ENCODE results near the gene ARFGEF2.
"Not testable (repeated sequence)": the region's sequence is repeated elsewhere in the genome, so short reads cannot be mapped to it uniquely, and the experiment has no call there.

The ARFGEF2 gene

GRCh38 chr20:48921168-48921882 lies at the start of gene ARFGEF2:
Gene ARFGEF2 (plus strand): TSS chr20:48921711. CDS start chr20:48921890, 179 bp downstream.
- DNase-seq (ENCODE audit: low read depth) = peak; percentile 90

DNA sequence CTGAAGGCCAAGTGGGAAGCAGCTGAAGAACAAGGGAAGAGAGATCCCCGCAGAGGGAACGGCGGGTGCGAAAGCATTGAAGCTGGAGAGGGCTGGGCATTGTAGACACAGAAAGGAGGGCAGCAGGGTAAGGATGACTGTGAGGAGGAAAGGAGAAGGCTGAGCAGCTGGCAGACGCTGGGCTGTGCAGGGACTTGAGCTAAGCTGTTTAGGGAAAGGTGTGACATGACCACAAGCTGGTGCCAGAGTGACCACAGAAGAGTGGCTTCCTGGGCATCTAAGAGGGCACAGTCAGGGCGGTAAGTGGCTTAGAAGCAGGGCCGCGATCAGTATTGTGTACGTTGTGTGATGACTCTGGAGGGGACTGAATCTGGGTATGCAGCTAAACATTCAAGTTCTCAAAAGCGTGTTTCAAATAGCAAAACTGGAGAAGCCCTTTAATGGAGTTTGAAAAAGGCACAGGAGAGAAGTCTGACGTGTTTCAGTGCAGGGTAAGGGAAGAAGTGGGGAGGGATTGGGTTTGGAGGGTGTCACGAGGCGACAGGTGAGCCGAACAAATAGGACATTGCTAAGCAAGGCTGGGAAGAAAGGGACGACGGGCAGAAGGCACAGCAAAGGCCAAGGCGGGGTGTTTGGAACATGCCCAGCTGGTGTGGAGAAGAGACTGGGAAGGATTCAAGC lies 46.1 kb upstream of the ARFGEF2 start:
- DNase-seq (ENCODE audit: low read depth) = no peak

GRCh38 chr20:48875914-48876240 lies 45.6 kb upstream of the ARFGEF2 start:
- DNase-seq (ENCODE audit: low read depth) = no peak

- no peak for DNase-seq (ENCODE audit: low read depth)
Measured at GRCh38 chr20:48877304-48877703, 44.2 kb upstream of the ARFGEF2 start.

DNA sequence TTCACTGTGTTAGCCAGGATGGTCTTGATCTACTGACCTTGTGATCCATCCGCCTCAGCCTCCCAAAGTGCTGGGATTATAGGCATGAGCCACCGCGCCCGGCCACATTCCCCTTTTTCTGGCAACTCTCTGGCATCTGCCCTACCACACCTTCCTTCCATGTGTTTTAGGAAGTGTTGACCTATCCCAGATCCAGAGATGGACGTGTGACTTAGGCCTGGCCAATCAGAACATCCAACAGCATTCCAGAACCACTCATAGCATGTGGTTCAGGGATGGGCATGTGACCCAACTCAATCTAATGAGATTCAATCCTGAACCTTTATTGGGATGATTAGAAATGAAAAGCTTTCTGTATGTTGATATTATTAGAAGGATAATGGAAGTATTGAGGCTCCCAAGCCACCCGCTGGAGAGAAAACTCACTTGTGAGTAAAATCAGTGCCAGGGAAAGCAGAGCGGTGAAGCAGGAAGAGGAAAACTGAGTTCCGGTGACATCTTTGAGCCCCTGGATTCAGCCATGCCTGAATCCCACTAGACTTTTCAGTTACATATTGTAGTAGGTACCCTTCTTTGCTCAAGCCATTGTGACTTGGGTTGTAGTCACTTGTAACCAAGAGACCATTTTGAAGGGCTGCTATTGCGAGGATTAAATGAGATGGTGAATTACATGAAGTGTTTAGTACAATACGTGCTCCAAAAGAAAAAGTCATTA lies 42.8 kb upstream of the ARFGEF2 start:
- DNase-seq (ENCODE audit: low read depth) = no peak

DNA sequence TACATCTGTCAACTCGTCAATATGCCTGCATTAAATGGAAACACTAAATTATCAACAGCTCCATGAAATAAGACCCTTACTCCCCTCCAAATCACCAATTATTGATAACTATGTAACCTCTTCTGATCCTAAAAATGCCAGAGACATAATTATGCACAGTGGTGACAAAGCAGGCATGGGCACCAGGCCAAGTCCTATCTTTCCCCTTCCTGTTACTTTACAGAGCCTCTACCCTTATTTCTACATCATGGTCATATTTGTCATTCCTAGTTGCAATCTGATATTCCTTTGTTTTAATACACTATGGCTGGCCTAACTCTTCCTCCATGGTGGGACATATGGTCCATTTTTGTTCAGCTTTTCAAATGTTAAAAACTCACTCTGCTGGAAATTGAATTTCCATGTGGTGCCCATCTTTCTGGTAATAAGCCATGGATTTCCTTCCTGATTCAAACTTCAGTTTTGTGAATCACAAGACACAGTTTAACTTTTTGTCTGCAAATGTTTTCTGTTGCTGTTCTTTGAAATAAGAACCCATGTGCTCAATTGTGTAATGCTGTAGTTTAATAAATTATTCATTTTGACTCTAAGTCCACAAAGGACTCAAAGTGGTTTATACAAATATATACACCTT lies 41.8 kb upstream of the ARFGEF2 start:
- no peak for DNase-seq (ENCODE audit: low read depth)

DNA sequence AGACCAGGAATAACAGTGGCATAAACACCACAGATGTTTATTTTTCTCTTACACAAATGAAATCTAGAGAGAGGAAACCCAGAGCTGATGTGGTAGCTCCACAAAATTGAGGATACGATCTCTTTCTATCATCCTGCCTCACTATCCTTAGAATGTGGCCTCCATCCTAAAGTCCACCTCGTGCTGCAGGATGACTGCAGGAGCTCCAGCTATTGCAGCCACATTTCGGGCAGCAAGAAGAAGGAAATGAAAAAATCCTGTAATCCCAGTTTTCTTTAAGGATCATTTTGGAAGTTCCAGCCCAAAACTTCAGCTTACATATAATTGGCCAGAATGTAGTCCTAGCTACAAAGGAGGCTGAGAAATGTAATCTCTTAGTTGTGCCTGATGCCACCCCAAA lies 41.2 kb upstream of the ARFGEF2 start:
- DNase-seq (ENCODE audit: low read depth) = no peak

DNA sequence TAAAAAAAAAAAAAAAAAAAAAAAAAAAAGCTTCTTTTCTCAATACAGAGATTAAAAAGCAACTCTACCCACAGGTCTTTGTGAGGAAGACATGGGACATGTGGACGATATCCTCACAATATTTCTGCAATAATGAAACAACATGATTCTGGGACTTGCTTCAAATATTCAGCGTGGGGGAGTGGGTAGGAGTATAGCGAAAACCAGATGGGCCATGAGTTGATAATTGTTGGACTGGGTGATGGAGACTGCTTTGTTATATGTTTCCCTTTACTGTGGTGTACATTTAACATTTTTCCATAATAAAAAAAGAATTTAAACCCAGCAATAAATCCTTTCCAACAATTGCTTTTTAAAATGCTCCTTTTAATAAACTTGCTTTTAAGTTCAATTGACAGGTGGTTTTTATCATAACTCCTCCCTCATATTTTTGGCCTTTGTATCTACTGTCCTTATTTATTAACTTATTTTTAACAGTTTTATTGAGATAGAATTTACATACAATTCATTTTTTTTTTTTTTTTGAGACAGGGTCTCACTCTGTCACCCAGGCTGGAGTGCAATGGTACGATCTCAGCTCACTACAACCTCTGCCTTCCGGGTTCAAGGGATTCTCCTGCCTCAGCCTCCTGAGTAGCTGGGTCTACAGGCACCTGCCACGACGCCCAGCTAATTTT lies 40.4 kb upstream of the ARFGEF2 start:
- DNase-seq (ENCODE audit: low read depth) = no peak

DNA sequence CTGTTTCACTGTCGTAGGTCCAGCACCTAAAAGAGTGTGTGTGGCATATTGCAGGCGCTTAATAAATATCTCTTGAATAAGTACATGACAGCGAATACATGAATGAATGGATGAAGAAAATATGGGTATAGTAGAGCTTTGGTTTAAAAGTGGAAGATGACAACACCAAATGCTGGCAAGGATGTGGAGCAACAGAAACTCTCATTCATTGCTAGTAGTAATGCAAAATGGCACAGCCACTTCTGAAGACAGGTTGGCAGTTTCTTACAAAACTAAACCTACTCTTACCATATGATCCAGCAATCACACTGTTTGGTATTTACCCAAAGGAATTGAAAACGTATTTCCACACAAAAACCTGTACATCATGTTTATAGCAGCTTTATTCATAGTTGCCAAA lies 36.3 kb upstream of the ARFGEF2 start:
- DNase-seq (ENCODE audit: low read depth) = no peak

- no peak for DNase-seq (ENCODE audit: low read depth)
Measured at GRCh38 chr20:48886194-48886593, 35.3 kb upstream of the ARFGEF2 start.

DNA sequence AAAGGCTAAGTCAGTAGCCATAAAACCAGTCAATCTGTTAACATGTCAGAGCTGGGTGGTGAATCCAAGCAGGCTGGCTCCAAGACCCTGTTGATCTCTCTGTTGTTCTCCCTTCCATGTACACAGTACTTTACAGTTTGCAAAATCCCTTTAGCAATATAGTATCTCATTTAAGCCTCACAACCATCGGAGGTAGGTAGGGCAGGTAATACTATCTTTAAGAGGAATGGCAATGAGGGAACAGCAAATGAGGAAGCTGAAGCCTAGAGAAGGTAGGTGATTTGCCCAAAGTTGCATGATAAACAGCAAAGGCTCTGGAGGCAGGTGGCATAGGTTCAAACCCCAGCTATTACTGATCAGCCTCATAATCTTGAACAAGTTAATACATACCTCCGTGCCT lies 34.7 kb upstream of the ARFGEF2 start:
- no peak for DNase-seq (ENCODE audit: low read depth)

DNA sequence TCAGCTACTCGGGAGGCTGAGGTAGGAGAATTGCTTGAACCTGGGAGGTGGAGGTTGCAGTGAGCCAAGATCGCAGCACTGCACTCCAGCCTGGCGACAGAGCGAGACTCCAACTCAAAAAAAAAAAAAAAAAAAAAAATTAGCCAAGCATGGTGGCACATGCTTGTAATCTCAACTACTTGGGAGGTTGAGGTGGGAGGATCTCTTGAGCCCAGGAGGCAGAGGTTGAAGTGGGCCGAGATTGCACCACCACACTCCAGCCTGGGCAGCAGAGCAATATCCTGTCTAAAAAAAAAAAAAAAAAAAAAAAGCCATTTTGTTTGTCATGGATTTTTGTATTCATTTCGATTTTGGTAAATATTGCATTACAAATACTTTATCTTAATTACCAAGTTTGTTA lies 33.0 kb upstream of the ARFGEF2 start:
- DNase-seq (ENCODE audit: low read depth) = not testable (repeated sequence)

GRCh38 chr20:48889140-48889790 lies 32.2 kb upstream of the ARFGEF2 start:
- no peak for DNase-seq (ENCODE audit: low read depth)

DNA sequence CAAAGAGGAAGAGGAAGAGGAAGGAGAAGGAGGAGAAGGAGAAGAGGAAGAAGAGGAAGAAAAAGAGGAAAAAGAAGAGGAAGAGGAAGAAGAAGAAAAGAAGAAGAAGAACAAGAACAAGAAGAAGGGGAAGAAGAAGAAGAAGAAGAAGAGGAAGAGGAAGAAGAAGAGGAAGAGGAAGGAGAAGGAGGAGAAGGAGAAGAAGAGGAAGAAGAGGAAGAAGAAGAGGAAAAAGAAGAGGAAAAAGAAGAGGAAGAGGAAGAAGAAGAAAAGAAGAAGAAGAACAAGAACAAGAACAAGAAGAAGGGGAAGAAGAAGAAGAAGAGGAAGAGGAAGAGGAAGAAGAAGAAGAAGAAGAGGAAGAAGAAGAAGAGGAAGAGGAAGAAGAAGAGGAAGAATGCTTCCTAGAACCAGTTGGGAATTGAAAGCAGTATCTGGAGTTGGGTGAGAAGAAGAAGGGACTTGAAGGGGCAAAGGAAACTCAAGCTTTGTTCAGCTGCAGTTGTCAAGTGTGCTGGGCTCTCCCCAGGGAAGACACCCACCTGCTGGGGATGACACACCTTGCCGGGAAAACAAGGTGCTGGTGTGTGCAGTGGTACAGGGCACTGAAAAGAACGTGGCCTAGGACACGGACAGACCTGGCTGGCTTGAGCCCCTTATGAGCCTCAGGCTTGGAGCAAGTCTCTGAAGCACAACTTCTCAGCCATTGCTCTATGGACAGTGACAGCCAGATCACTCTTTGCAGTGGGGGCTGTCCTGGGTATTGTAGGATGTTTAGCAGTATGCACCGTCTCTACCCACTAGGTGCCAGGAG lies 30.1 kb upstream of the ARFGEF2 start:
- DNase-seq (ENCODE audit: low read depth) = no peak

DNA sequence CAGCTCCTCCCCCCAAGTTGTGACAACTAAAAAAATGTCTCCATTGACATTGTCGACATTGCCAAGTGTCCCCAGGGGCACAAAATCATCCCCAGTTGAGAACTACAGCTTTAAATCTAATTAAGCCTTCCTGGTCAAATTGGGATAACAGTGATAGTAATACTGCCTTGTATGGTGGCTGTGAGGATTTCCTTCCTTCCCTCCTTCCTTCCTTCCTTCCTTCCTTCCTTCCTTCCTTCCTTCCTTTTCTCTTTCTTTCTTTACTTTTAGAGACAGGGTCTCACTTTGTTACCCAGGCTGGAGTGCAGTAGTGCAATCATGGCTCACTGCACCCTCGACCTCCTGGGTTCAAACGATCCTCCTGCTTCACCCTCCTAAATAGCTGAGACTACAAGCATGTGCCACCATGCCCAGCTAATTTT lies 29.5 kb upstream of the ARFGEF2 start:
- DNase-seq (ENCODE audit: low read depth) = no peak

GRCh38 chr20:48892891-48893290 lies 28.6 kb upstream of the ARFGEF2 start:
- DNase-seq (ENCODE audit: low read depth) = no peak

GRCh38 chr20:48893374-48893773 lies 28.1 kb upstream of the ARFGEF2 start:
- no peak for DNase-seq (ENCODE audit: low read depth)

GRCh38 chr20:48897305-48898010 lies 24.1 kb upstream of the ARFGEF2 start:
- no peak for DNase-seq (ENCODE audit: low read depth)

DNA sequence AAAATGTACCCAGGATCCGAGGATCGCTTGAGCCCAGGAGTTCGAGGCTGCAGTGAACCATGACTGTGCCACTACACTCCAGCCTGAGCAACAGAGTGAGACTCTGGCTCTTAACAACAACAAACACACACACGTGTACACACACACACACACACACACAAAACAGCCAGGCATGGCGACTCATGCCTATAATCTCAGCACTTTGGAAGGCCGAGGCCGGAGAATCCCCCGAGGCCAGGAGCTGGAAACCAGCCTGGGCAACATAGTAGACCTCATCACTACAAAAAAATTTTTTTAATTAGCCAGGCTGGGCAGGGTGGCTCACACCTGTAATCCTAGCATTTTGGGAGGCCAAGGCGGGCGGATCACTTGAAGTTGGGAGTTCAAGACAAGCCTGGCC lies 23.3 kb upstream of the ARFGEF2 start:
- no peak for DNase-seq (ENCODE audit: low read depth)

GRCh38 chr20:48898896-48899530 lies 22.5 kb upstream of the ARFGEF2 start:
- no peak for DNase-seq (ENCODE audit: low read depth)

Measured in activated T-cell treated with anti-CD3 and anti-CD28 coated beads for 24 hours (primary cell).